Panc1 (cell line): Measurements from ENCODE around the gene FBF1. TPM values are rescaled to one million over a fixed set of nuclear protein-coding genes. Genes with fewer than 3 reads are reported as not detected.
"Not testable (repeated sequence)": the region's sequence is repeated elsewhere in the genome, so short reads cannot be mapped to it uniquely, and the experiment has no call there.

Experiments used
- ATAC-seq: fragments of 200-7000 bp; cut with Tn5 transposase; 2 replicates; pipeline ENCODE4 v1.9.1; 2020; ENCODE audit warnings: mild to moderate bottlenecking, moderate library complexity
- BruUV-seq: library from RNA; stranded (reverse); fragments of 400-500 nt; replicated peaks from 2 replicates; lab custom pipeline; 2021; lab: Mats Ljungman, UMichigan
- CTCF ChIA-PET: fragments of 300-600 bp; sonication (Branson Sonifier 250); formaldehyde crosslinking; loops from one replicate; lab custom pipeline; 2022; ENCODE audit warnings: antibody characterized with exemption; lab: Charles Lee
- POLR2A ChIA-PET: fragments of 300-600 bp; sonication (Branson Sonifier 250); formaldehyde crosslinking; loops from one replicate; lab custom pipeline; 2022; ENCODE audit warnings: antibody characterized with exemption; lab: Charles Lee
- DNase-seq: peaks from one replicate; pipeline ENCODE4 v3.0.0-alpha.2; 2010; ENCODE audit warnings: low read depth, low spot score
- H3K27ac ChIP-seq: 2 replicates; pipeline ENCODE4 v1.5.1; 2011; ENCODE audit warnings: mild to moderate bottlenecking, low read length, inconsistent platforms
- H3K27me3 ChIP-seq: fragments of 200-500 bp; sonication (Bioruptor generic); 2 replicates; pipeline ENCODE4 v1.6.0; 2014; ENCODE audit warnings: low read length, inconsistent platforms; ENCODE audit not compliant: control insufficient read depth, insufficient read depth
- H3K36me3 ChIP-seq: fragments of 200-500 bp; sonication (Bioruptor generic); 2 replicates; pipeline ENCODE4 v1.5.1; 2014; ENCODE audit warnings: inconsistent platforms, mild to moderate bottlenecking, low read length, moderate library complexity; ENCODE audit not compliant: control insufficient read depth, insufficient read depth
- H3K4me1 ChIP-seq: 2 replicates; pipeline ENCODE4 v1.5.1; 2011; ENCODE audit warnings: inconsistent platforms, mild to moderate bottlenecking, low read length, moderate library complexity; ENCODE audit not compliant: control insufficient read depth, insufficient read depth
- H3K4me3 ChIP-seq, 2 experiments: 2 replicates each; pipeline ENCODE4 v1.5.1; 2011 to 2012; ENCODE audit warnings: low read depth in 2 of 2, low read length in 2 of 2, mild to moderate bottlenecking in 2 of 2, inconsistent platforms in 1 of 2, moderate library complexity in 1 of 2
- H3K9me3 ChIP-seq: fragments of 200-500 bp; sonication (Bioruptor generic); 2 replicates; pipeline ENCODE4 v1.5.1; 2014; ENCODE audit warnings: low read depth, mild to moderate bottlenecking, inconsistent platforms, low read length, moderate library complexity; ENCODE audit not compliant: control insufficient read depth, insufficient read depth
- POLR2AphosphoS5 ChIP-seq: IDR thresholded peaks from 2 replicates; pipeline ENCODE4 v1.6.1; 2012; ENCODE audit warnings: mild to moderate bottlenecking, low read depth, low read length, moderate library complexity
- SIN3A ChIP-seq: IDR thresholded peaks from 2 replicates; pipeline ENCODE4 v1.6.1; 2012; ENCODE audit warnings: low read depth, mild to moderate bottlenecking, low read length, moderate library complexity, borderline replicate concordance; ENCODE audit not compliant: insufficient read depth
- TCF7L2 ChIP-seq: IDR thresholded peaks from 2 replicates; pipeline ENCODE4 v1.6.1; 2011; ENCODE audit warnings: mild to moderate bottlenecking, low read depth, low read length, inconsistent platforms
- in situ Hi-C: cut with HindIII; loops from 2 replicates; pipeline ENCODE4 v1.10.0; 2016; ENCODE audit warnings: low sequenced_read_pairs, low pct_unique_long_range_greater_than_20kb
- intact Hi-C: fragments of 100-400 bp; cut with micrococcal nuclease; formaldehyde crosslinking; loops from one replicate; pipeline ENCODE4 v1.10.0; 2022; ENCODE audit not compliant: unreplicated experiment
- total RNA-seq: library from RNA; stranded (reverse); gene quantifications from one replicate; pipeline ENCODE4 v1.2.1, GENCODE V29; 2021; ENCODE audit not compliant: unreplicated experiment

FBF1 gene
- total RNA-seq, 1 experiment from 2014 or later: 32.5 TPM

DNA sequence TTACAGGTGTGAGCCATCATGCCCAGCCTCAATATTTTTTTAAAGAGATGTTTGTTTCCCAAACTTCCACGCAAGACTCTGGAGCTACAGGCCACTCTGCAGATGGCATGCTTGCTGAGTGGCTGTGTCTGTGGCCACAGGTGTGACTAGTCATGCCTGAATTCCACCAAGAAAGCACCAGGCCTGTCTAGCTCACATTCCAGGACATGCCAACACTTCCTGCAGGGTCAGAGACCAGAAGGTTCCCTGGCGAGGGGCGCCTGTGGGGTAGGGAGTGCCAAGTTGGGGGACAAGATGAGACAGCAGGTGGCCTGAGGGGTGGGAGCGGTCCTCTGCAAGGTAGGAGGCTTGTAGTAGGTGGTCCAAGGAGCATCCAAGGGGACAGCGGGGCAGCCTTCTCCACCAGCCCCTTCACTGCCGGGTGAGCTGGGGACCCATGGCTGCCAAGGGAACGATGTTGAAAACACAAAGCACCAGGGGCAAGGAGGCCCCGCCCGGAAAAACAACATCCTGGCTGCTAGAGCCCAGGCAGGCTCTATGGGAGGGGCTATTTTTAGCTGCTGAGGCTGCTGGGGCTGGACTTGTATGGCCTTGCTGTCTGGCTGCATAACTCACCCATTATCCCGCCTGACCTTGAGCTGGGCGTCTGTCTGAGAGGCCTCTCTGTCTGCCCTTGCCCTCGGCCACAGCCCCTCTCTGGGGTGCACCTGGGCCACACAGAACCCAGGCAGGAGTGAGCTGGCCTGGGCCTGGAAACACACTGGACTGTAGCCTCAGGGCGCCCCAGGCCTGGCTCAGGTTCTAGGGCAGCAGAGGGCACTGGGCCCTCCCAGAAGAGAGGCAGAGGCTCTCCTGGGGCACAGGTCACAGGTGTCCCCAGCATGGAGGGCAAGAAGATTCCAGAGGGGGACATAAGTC is 68.1 kb downstream of the FBF1 start:
- H3K4me3 ChIP-seq: no peak overlapping the region
- no peaks in the 10 kb centered on the region; the same call in 1 of the 2 replicates for H3K36me3 ChIP-seq
- ChIA-PET CTCF (interaction anchor here (1.2 kb wide), 1 partner anchor 17 kb away, joined by 5 read pairs; the partner anchor contains the start of gene WBP2), POLR2A (interaction anchor here (0.6 to 1.5 kb wide), 3 partner anchors 9 to 93 kb away, joined by 3 to 11 read pairs (median 4); partner anchors contain the start of gene WBP2)
- no peak for DNase-seq
- in situ Hi-C loops (no loop called here), intact Hi-C loops (no loop called here)
- no peaks in the 10 kb centered on the region for H3K27me3 ChIP-seq
- TF ChIP-seq POLR2AphosphoS5 (peak; percentile 56; the same call in 1 of the 2 replicates), TCF7L2 (no peak)
- peak overlapping the region; percentile 60 for H3K27ac ChIP-seq
- BruUV-seq: no TSS peak
- no peaks in the 10 kb centered on the region for H3K9me3 ChIP-seq
- peak; percentile 48 for ATAC-seq
- peaks cover 41% of the 10 kb centered on the region for H3K4me1 ChIP-seq

DNA sequence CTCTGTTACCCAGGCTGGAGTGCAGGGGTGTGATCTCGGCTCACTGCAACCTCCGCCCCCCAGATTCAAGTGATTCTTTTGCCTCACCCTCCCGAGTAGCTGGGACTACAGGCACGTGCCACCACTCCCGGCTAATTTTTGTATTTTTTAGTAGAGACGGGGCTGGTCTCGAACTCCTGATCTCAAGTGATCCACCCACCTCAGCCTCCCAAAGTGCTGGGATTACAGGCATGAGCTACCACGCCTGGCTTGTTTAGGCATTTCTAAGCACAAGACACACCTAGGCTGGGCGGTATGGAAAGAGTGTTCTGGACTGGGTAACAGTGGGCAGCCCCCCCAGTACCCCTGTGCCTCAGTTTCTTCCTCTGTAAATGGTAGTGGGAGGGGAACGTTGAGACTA is 70.6 kb downstream of the FBF1 start:
- ChIA-PET POLR2A (interaction anchor here (0.6 kb wide), 1 partner anchor 10 kb away, joined by 4 read pairs; no protein-coding TSS in a partner anchor), CTCF (interaction anchor here (0.6 kb wide), 1 partner anchor 11 kb away, joined by 4 read pairs; no protein-coding TSS in a partner anchor)
- H3K4me3 ChIP-seq, in situ Hi-C loops, H3K36me3 ChIP-seq, ATAC-seq, H3K9me3 ChIP-seq, BruUV-seq, H3K27me3 ChIP-seq, H3K27ac ChIP-seq, intact Hi-C loops, DNase-seq: not testable (repeated sequence)
- H3K4me1 ChIP-seq: peaks cover 25% of the 10 kb centered on the region

DNA sequence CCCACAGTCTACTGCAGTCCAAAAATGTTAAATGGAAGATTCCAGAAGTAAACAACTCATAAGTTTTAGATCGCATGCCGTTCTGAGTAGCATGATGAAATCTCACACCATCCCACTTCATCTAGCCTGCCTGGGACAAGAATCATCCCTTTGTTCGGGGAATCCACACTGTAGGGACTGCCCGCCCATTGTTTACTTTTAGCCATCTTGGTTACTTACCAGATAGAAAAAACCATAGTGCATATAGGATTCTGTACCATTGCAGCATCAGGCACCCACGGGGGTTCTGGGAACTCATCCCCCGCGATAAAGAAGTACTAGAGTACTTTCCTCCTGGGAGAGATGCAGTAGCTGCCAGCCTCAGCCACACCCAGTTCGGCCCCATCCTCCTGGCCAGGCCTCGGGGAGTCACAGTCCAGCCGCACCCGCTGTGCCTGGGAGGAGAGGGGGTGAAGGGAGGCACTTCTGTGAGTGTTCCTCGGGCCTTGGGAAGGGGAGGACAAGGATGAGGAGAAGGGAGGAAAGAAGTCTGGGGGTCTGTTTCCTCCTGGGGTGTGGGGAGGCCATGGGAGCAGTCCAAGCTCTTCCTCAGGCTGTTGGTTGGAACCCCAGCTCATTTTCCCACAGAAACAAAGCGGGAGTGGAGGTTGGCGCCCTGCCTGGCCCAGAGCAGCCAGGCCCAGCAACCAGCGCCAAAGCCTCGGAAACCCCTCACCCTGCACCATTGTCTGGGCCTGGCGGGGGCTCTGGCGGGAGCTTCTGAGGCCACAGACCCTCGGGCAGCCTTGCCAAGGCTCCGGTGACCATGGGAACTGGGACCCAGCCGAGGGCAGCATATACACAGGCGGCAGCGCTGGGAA is 71.3 kb downstream of the FBF1 start:
- BruUV-seq: no TSS peak
- H3K4me1 ChIP-seq: peaks cover 19% of the 10 kb centered on the region
- H3K36me3 ChIP-seq: no peaks in the 10 kb centered on the region
- H3K9me3 ChIP-seq: no peaks in the 10 kb centered on the region
- intact Hi-C loops: no loop called here
- in situ Hi-C loops: no loop called here
- TF ChIP-seq POLR2AphosphoS5: no peak
- TF ChIP-seq TCF7L2: no peak
- no peak for TF ChIP-seq SIN3A
- no peak overlapping the region for H3K4me3 ChIP-seq
- H3K27ac ChIP-seq: peak overlapping the region; percentile 67; the same call in 1 of the 2 replicates
- no peak for ATAC-seq
- DNase-seq: no peak
- ChIA-PET CTCF (no interaction called here), POLR2A (interaction anchor here (0.6 kb wide), 1 partner anchor 9 kb away, joined by 4 read pairs; no protein-coding TSS in a partner anchor)
- no peaks in the 10 kb centered on the region for H3K27me3 ChIP-seq

DNA sequence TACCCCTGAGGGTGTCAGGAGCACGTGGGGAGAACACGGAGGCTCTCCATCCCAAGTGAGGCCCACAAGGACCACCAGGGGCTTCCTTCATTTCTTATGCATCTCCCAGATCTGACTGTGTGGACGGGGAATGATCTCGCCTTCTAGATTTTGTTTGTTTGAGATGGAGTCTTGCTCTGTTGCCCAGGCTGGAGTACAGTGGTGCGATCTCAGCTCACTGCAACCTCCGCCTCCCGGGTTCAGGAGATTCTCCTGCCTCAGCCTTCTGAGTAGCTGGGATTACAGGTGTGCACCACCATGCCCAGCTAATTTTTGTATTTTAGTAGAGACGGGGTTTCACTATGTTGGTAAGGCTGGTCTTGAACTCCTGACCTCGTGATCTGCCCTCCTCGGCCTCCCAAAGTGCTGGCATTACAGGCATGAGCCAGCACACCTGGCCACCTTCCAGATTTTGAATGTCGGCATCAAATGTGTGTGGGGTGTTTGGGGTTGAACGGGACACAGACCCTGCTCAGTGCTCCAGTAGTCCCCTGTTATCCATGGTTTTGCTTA is 72.0 kb downstream of the FBF1 start:
- intact Hi-C loops, H3K9me3 ChIP-seq, H3K4me3 ChIP-seq, BruUV-seq, H3K36me3 ChIP-seq, DNase-seq, in situ Hi-C loops, H3K27me3 ChIP-seq, POLR2A ChIA-PET, CTCF ChIA-PET, ATAC-seq, H3K27ac ChIP-seq: not testable (repeated sequence)
- H3K4me1 ChIP-seq: peaks cover 19% of the 10 kb centered on the region

DNA sequence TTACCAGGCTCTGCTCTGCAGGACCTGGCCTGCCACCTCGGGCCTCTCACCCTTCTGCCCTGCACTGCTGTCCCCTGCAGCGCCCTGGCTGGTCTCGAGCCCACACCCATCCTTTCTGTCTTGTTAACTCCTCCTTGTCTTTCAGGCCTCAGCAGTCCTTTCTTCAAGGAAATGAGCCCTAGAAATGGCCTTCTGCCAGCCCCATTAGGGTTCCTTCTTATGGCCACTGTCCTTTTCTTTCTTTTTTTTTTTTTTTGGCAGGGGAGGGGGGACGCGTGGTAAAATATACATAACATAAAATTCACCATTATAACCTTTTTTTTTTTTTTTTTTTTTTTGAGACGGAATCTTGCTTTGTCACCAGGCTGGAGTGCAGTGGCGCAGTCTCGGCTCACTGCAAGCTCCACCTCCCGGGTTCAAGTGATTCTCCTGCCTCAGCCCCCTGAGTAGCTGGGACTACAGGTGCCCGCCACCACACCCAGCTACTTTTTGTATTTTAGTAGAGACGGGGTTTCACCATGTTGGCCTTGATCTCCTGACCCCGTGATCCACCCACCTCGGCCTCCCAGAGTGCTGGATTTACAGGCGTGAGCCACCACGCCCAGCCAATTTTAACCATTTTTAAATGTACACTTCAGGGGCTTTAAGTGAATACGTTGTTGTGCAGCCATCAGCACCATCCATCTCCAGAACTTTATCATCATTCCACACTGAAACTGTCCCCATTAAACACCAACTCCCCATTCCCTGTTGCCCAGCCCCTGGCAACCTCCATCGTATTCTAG is 75.2 kb downstream of the FBF1 start:
- ChIA-PET POLR2A (interaction anchor here (0.7 kb wide), 1 partner anchor 792 kb away, joined by 7 read pairs; no protein-coding TSS in a partner anchor), CTCF (interaction anchor here (0.6 kb wide), 1 partner anchor 15 kb away, joined by 3 read pairs; no protein-coding TSS in a partner anchor)
- H3K4me3 ChIP-seq, H3K36me3 ChIP-seq, H3K27ac ChIP-seq, H3K27me3 ChIP-seq, H3K4me1 ChIP-seq, DNase-seq, ATAC-seq, H3K9me3 ChIP-seq, in situ Hi-C loops, intact Hi-C loops, BruUV-seq: not testable (repeated sequence)
